Measurements from ENCODE around the gene GRM7.

DNA sequence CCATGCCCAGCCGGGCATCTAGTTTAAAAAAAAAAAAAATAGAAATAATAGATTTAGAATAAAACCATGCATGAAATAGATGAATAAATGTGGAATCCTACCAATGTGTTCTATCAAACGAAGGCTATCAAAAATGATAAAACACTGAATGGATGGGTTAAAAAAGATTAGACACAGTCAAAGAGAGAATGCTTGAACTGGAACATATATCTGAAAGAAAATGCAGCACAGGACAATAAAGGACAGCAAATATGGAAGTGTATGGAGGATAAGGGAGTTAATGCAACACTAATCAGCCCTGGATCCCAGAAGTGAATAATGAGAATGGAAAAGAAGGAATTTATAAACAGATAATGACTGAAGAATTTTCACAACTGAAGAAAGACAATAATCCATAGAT lies 571.7 kb downstream of the GRM7 start:
- TF ChIP-seq, protein P1, sequence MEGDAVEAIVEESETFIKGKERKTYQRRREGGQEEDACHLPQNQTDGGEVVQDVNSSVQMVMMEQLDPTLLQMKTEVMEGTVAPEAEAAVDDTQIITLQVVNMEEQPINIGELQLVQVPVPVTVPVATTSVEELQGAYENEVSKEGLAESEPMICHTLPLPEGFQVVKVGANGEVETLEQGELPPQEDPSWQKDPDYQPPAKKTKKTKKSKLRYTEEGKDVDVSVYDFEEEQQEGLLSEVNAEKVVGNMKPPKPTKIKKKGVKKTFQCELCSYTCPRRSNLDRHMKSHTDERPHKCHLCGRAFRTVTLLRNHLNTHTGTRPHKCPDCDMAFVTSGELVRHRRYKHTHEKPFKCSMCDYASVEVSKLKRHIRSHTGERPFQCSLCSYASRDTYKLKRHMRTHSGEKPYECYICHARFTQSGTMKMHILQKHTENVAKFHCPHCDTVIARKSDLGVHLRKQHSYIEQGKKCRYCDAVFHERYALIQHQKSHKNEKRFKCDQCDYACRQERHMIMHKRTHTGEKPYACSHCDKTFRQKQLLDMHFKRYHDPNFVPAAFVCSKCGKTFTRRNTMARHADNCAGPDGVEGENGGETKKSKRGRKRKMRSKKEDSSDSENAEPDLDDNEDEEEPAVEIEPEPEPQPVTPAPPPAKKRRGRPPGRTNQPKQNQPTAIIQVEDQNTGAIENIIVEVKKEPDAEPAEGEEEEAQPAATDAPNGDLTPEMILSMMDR (conservative IDR thresholded peaks at IDR 0.05; ENCODE audit: low read depth, low read length) = no peak
- no peak for TF ChIP-seq EZH2 (IDR thresholded peaks at IDR 0.05; ENCODE audit: borderline replicate concordance, low read depth, low read length, poor library complexity, severe bottlenecking)

Data from A673 (cell line).